Mesothelial cell of epicardium (in vitro differentiated cells): Measurements from ENCODE around the gene ENPP1. TPM values are rescaled to one million over a fixed set of nuclear protein-coding genes. Genes with fewer than 3 reads are reported as not detected.

ENCODE experiments used
- DNase-seq, 2 experiments: peaks; one replicate each; pipeline ENCODE4 v3.0.0; 2021; ENCODE audit warnings: low spot score in 2 of 2; ENCODE audit not compliant: unreplicated experiment in 2 of 2
- H3K27ac Mint-ChIP-seq: 2 replicates; pipeline ENCODE4 v1.8.0; 2021; ENCODE audit warnings: mixed read lengths
- H3K27me3 Mint-ChIP-seq: 2 replicates; pipeline ENCODE4 v1.8.0; 2021; ENCODE audit warnings: low read depth, mixed read lengths
- H3K36me3 Mint-ChIP-seq: 2 replicates; pipeline ENCODE4 v1.8.0; 2021; ENCODE audit warnings: mixed read lengths
- H3K4me1 Mint-ChIP-seq: 2 replicates; pipeline ENCODE4 v1.8.0; 2021; ENCODE audit warnings: mixed read lengths
- H3K4me3 Mint-ChIP-seq: 2 replicates; pipeline ENCODE4 v1.8.0; 2021; ENCODE audit warnings: mild to moderate bottlenecking, moderate library complexity, mixed read lengths
- H3K9me3 Mint-ChIP-seq: 2 replicates; pipeline ENCODE4 v1.8.0; 2021; ENCODE audit warnings: mixed read lengths
- CTCF ChIP-seq: fragments of 200-600 bp; sonication (generic); IDR thresholded peaks from one replicate; pipeline ENCODE4 v1.5.0; 2021; ENCODE audit warnings: antibody characterized with exemption; ENCODE audit not compliant: unreplicated experiment
- total RNA-seq: library from RNA; stranded (reverse); gene quantifications from 3 replicates; pipeline ENCODE4 v1.2.1, GENCODE V29; 2021

ENPP1 gene
- total RNA-seq, result 6.6 to 7.2 TPM (median 6.8 TPM) in 3 replicates

- peak within 1 kb of the TSS; percentile 86 for H3K4me3 Mint-ChIP-seq
- TF ChIP-seq CTCF, result no peak
- H3K4me1 Mint-ChIP-seq, result peaks cover 28% of the 10 kb centered on the region
- H3K27ac Mint-ChIP-seq, result peak within 1 kb of the TSS; percentile 59
- DNase-seq, result peak; percentile 37 to 72
- peaks cover 35% of the 10 kb centered on the region for H3K27me3 Mint-ChIP-seq
- peaks cover 4% of the 10 kb centered on the region for H3K9me3 Mint-ChIP-seq
- H3K36me3 Mint-ChIP-seq, result no peaks in the 10 kb centered on the region
Observed at GRCh38 chr6:131807644-131808459, at the start of gene ENPP1. TSS of gene ENPP1 (plus strand) at chr6:131808020. CDS start at chr6:131808036, 16 bp downstream.

- Mint-ChIP-seq H3K36me3 (no peaks in the 10 kb centered on the region), H3K4me1 (peaks cover 7% of the 10 kb centered on the region), H3K27me3 (peaks cover 2% of the 10 kb centered on the region), H3K4me3 (no peak overlapping the region), H3K27ac (no peak overlapping the region), H3K9me3 (no peaks in the 10 kb centered on the region)
- no peak for DNase-seq
- no peak for TF ChIP-seq CTCF
Observed at GRCh38 chr6:131758920-131759319, 48.9 kb upstream of the ENPP1 start.

- H3K4me3 Mint-ChIP-seq, result no peak overlapping the region
- no peak overlapping the region for H3K27ac Mint-ChIP-seq
- no peak for DNase-seq
- peaks cover 20% of the 10 kb centered on the region for H3K4me1 Mint-ChIP-seq
- no peak for TF ChIP-seq CTCF
- H3K27me3 Mint-ChIP-seq, result peaks cover 2% of the 10 kb centered on the region
- H3K9me3 Mint-ChIP-seq, result no peaks in the 10 kb centered on the region
- no peaks in the 10 kb centered on the region for H3K36me3 Mint-ChIP-seq
Observed at GRCh38 chr6:131761060-131761761, 46.6 kb upstream of the ENPP1 start.

- H3K36me3 Mint-ChIP-seq, result no peaks in the 10 kb centered on the region
- no peak for TF ChIP-seq CTCF
- H3K27ac Mint-ChIP-seq, result no peak overlapping the region
- no peak for DNase-seq
- no peaks in the 10 kb centered on the region for H3K9me3 Mint-ChIP-seq
- peaks cover 20% of the 10 kb centered on the region for H3K4me1 Mint-ChIP-seq
- no peak overlapping the region for H3K4me3 Mint-ChIP-seq
- peaks cover 2% of the 10 kb centered on the region for H3K27me3 Mint-ChIP-seq
Observed at GRCh38 chr6:131761762-131762067, 46.1 kb upstream of the ENPP1 start.

- no peaks in the 10 kb centered on the region for H3K36me3 Mint-ChIP-seq
- H3K4me1 Mint-ChIP-seq, result peaks cover 20% of the 10 kb centered on the region
- H3K27ac Mint-ChIP-seq, result no peak overlapping the region
- no peak for TF ChIP-seq CTCF
- H3K27me3 Mint-ChIP-seq, result no peaks in the 10 kb centered on the region
- DNase-seq, result no peak
- H3K9me3 Mint-ChIP-seq, result no peaks in the 10 kb centered on the region
- H3K4me3 Mint-ChIP-seq, result no peak overlapping the region
Observed at GRCh38 chr6:131762984-131763383, 44.8 kb upstream of the ENPP1 start.
